BLaER1 (cell line): ENCODE data around the gene KIAA1217.

Experiments
- H3K27ac ChIP-seq: shearing (Covaris generic); formaldehyde crosslinking; 2 replicates; pipeline ENCODE4 v1.8.1; 2022
- H3K27me3 ChIP-seq: shearing (Covaris generic); formaldehyde crosslinking; 2 replicates; pipeline ENCODE4 v1.8.1; 2022
- H3K36me3 ChIP-seq: shearing (Covaris generic); formaldehyde crosslinking; 2 replicates; pipeline ENCODE4 v1.8.1; 2022
- H3K4me1 ChIP-seq: shearing (Covaris generic); formaldehyde crosslinking; 2 replicates; pipeline ENCODE4 v1.8.1; 2022
- H3K4me2 ChIP-seq: shearing (Covaris generic); formaldehyde crosslinking; 2 replicates; pipeline ENCODE4 v1.8.1; 2022
- H3K4me3 ChIP-seq: shearing (Covaris generic); formaldehyde crosslinking; 2 replicates; pipeline ENCODE4 v1.8.1; 2022
- H3K9ac ChIP-seq: shearing (Covaris generic); formaldehyde crosslinking; 2 replicates; pipeline ENCODE4 v1.8.1; 2022
- H3K9me3 ChIP-seq: shearing (Covaris generic); formaldehyde crosslinking; 2 replicates; pipeline ENCODE4 v1.8.1; 2022
- H4K20me1 ChIP-seq: shearing (Covaris generic); formaldehyde crosslinking; 2 replicates; pipeline ENCODE4 v1.8.1; 2022
- Cebpa-rat ChIP-seq: shearing (Covaris generic); IDR thresholded peaks from 2 replicates; pipeline ENCODE4 v1.8.1; 2022

The KIAA1217 gene

DNA sequence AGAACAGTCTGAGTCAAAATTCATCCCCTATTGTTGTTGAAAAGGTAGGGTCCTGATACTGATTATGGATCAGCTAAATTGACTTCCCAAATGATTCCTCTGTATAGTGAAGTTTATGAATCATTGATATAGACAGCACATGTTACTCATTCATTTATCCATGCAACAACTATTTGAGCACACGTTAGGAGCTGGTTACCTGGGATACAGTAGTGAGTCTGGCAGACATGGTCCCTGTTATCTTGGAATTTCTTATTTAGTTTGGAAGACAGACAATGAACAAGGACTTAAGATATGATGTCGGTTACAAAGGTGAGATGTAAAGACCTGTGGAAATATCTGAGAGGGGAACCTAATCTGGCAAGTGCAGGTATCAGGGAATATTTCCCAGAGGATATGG, 28.0 kb upstream of the KIAA1217 start:
- no peak for TF ChIP-seq Cebpa-rat
- Histone ChIP-seq H3K36me3 (no peaks in the 10 kb centered on the region), H3K4me2 (no peak overlapping the region), H3K9me3 (peaks cover 18% of the 10 kb centered on the region), H3K27me3 (no peaks in the 10 kb centered on the region), H4K20me1 (no peaks in the 10 kb centered on the region), H3K27ac (no peak overlapping the region), H3K9ac (no peak overlapping the region), H3K4me1 (no peaks in the 10 kb centered on the region), H3K4me3 (no peak overlapping the region)

- Histone ChIP-seq H3K27ac (no peak overlapping the region), H3K9me3 (peaks cover 3% of the 10 kb centered on the region), H3K4me3 (no peak overlapping the region), H3K9ac (no peak overlapping the region), H4K20me1 (no peaks in the 10 kb centered on the region), H3K4me1 (no peaks in the 10 kb centered on the region), H3K4me2 (no peak overlapping the region), H3K36me3 (no peaks in the 10 kb centered on the region), H3K27me3 (no peaks in the 10 kb centered on the region)
- no peak for TF ChIP-seq Cebpa-rat
These were observed 24.5 kb upstream of the KIAA1217 start for GRCh38 chr10:24184455-24184854.

- TF ChIP-seq Cebpa-rat = no peak
- Histone ChIP-seq H3K9me3 (no peaks in the 10 kb centered on the region), H3K4me2 (no peak overlapping the region), H3K27ac (no peak overlapping the region), H4K20me1 (no peaks in the 10 kb centered on the region), H3K4me1 (no peaks in the 10 kb centered on the region), H3K27me3 (no peaks in the 10 kb centered on the region), H3K9ac (no peak overlapping the region), H3K36me3 (no peaks in the 10 kb centered on the region), H3K4me3 (no peak overlapping the region)
These were observed 15.6 kb upstream of the KIAA1217 start for GRCh38 chr10:24193330-24193729.

- Histone ChIP-seq H3K27me3 (no peaks in the 10 kb centered on the region), H3K27ac (no peak overlapping the region), H3K9me3 (no peaks in the 10 kb centered on the region), H3K36me3 (no peaks in the 10 kb centered on the region), H4K20me1 (no peaks in the 10 kb centered on the region), H3K9ac (no peak overlapping the region), H3K4me1 (no peaks in the 10 kb centered on the region), H3K4me2 (no peak overlapping the region), H3K4me3 (no peak overlapping the region)
- TF ChIP-seq Cebpa-rat = no peak
These were observed 11.7 kb upstream of the KIAA1217 start for GRCh38 chr10:24197263-24197662.

- Histone ChIP-seq H3K4me2 (no peak overlapping the region), H3K27me3 (no peaks in the 10 kb centered on the region), H3K27ac (no peak overlapping the region), H3K4me3 (no peak overlapping the region), H4K20me1 (no peaks in the 10 kb centered on the region), H3K36me3 (no peaks in the 10 kb centered on the region), H3K4me1 (peaks cover 2% of the 10 kb centered on the region), H3K9ac (no peak overlapping the region), H3K9me3 (no peaks in the 10 kb centered on the region)
- TF ChIP-seq Cebpa-rat = no peak
These were observed 7.3 kb upstream of the KIAA1217 start for GRCh38 chr10:24201503-24202180.

DNA sequence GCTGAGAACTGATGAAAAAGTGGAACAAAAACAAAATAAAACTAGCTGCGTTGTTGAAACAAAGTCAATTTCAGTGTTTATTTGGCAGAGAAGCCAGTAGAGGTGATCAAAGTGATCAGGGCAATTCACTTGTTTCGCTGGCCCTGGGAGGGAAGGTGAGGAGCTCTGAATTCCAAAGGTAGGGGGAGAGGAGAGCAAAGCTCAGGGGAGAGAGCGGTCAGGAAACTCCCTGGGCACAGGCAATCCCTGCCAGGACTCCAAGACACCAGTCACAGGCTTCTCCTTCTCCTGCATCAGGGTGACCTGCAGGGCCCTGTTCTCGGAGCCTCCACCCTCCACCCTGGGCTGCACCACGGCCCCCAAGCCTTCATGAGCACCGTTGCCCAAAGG, 6.8 kb upstream of the KIAA1217 start:
- TF ChIP-seq Cebpa-rat = no peak
- H3K27me3 ChIP-seq = no peaks in the 10 kb centered on the region
- no peaks in the 10 kb centered on the region for H4K20me1 ChIP-seq
- H3K36me3 ChIP-seq = no peaks in the 10 kb centered on the region
- no peak overlapping the region for H3K4me3 ChIP-seq
- peaks cover 8% of the 10 kb centered on the region for H3K4me1 ChIP-seq
- H3K4me2 ChIP-seq = no peak overlapping the region
- no peak overlapping the region for H3K27ac ChIP-seq
- H3K9ac ChIP-seq = no peak overlapping the region
- H3K9me3 ChIP-seq = no peaks in the 10 kb centered on the region

DNA sequence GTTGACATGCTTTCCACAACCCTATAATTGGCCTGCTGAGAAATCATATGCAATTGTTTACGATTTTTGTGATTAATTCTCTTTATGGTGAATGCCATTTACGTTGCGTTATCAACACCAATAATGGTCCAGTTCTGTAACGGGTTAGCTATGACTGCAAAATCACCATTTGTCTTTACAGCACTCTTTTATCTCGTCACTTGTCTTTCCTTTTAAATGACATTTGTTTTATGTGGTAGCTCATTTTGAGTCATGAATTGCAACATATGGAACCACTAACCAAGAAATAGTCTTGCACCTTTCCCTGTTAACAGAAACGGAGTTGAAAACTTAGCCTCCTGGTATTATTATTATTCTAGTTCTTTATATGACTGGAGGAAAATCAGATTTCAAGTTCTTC, 3.1 kb upstream of the KIAA1217 start:
- Histone ChIP-seq H3K36me3 (no peaks in the 10 kb centered on the region), H3K4me3 (no peak overlapping the region), H3K27me3 (no peaks in the 10 kb centered on the region), H3K4me2 (no peak overlapping the region), H3K9ac (no peak overlapping the region), H3K9me3 (no peaks in the 10 kb centered on the region), H3K4me1 (peaks cover 36% of the 10 kb centered on the region), H3K27ac (no peak overlapping the region), H4K20me1 (no peaks in the 10 kb centered on the region)
- no peak for TF ChIP-seq Cebpa-rat

- no peaks in the 10 kb centered on the region for H4K20me1 ChIP-seq
- no peak overlapping the region for H3K4me3 ChIP-seq
- H3K27ac ChIP-seq = no peak overlapping the region
- no peak for TF ChIP-seq Cebpa-rat
- H3K9ac ChIP-seq = no peak overlapping the region
- H3K4me1 ChIP-seq = peaks cover 36% of the 10 kb centered on the region
- no peaks in the 10 kb centered on the region for H3K9me3 ChIP-seq
- no peaks in the 10 kb centered on the region for H3K27me3 ChIP-seq
- no peak overlapping the region; the same call in 1 of the 2 replicates for H3K4me2 ChIP-seq
- H3K36me3 ChIP-seq = no peaks in the 10 kb centered on the region
These were observed 2.6 kb upstream of the KIAA1217 start for GRCh38 chr10:24206334-24206733.

DNA sequence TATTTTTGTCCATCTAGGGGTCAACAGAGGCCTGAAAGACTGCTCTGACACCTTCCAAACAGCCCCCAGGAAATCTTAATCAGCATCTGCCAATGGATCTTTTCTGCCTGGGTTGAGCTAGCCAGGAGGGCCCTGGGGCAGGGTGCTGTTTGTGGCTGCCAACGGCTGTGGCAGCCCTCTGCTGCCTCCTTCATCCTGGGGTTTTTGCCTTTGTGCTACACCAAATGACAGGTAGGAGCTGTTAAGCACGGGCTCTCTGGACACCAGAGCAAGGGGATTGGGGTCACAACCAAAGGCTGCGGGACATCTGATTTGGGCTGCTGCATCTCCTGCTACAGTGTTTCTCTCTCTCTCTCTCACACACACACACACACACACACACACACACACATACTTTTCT, 2.0 kb upstream of the KIAA1217 start:
- H3K4me3 ChIP-seq = no peak overlapping the region
- peaks cover 36% of the 10 kb centered on the region for H3K4me1 ChIP-seq
- H3K4me2 ChIP-seq = no peak overlapping the region; the same call in 1 of the 2 replicates
- H3K9me3 ChIP-seq = no peaks in the 10 kb centered on the region
- H4K20me1 ChIP-seq = no peaks in the 10 kb centered on the region
- H3K27ac ChIP-seq = 0 out of 2 replicates have a peak overlapping the region, but pooled peaks have one; percentile 33
- TF ChIP-seq Cebpa-rat = no peak
- no peaks in the 10 kb centered on the region for H3K36me3 ChIP-seq
- no peaks in the 10 kb centered on the region for H3K27me3 ChIP-seq
- H3K9ac ChIP-seq = no peak overlapping the region

DNA sequence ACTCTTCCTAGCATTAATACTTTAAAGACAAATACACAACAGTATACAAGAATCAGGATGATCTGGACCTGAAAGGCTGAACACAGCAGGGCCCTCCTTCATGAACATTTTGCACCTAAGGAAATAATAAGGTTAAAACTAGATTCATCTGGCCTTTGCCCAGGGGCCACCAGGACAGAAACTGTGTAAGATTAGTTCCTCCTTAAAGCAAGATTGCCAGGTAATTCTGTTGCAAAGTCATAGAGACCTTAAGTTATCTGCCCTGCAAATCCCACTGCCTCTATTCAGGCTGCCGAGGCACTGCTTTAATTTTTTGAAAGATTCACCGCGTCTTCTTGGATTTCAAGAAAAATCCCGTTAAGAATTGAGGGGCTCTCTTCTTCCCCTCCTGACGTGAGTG, 1.6 kb upstream of the KIAA1217 start:
- peaks cover 36% of the 10 kb centered on the region for H3K4me1 ChIP-seq
- H3K27me3 ChIP-seq = no peaks in the 10 kb centered on the region
- TF ChIP-seq Cebpa-rat = no peak
- no peaks in the 10 kb centered on the region for H4K20me1 ChIP-seq
- no peak overlapping the region for H3K9ac ChIP-seq
- H3K27ac ChIP-seq = 0 out of 2 replicates have a peak overlapping the region, but pooled peaks have one; percentile 9
- no peaks in the 10 kb centered on the region for H3K9me3 ChIP-seq
- no peak overlapping the region for H3K4me3 ChIP-seq
- peak overlapping the region; percentile 93 for H3K4me2 ChIP-seq
- H3K36me3 ChIP-seq = no peaks in the 10 kb centered on the region
